Fibroblast of mammary gland (primary cell): ENCODE data around the gene COPS8.

ENCODE experiments used
- DNase-seq: peaks from one replicate; pipeline ENCODE4 v3.0.0-alpha.2; 2010; ENCODE audit warnings: low read depth
- H3K4me3 ChIP-seq: 2 replicates; pipeline ENCODE4 v1.5.1; 2011; ENCODE audit warnings: low read depth, mild to moderate bottlenecking, low read length, moderate library complexity; ENCODE audit not compliant: control insufficient read depth
- CTCF ChIP-seq: conservative IDR thresholded peaks from 2 replicates; pipeline ENCODE4 v1.5.1; 2011; ENCODE audit warnings: low read depth, low read length, inconsistent platforms; ENCODE audit not compliant: control insufficient read depth, insufficient read depth

Gene COPS8

GRCh38 chr2:237062585-237062984, 23.1 kb upstream of the COPS8 start:
- no peak overlapping the region for H3K4me3 ChIP-seq
- peak; percentile 18 for DNase-seq
- TF ChIP-seq CTCF = no peak

GRCh38 chr2:237064203-237065070, 21.3 kb upstream of the COPS8 start:
- no peak for TF ChIP-seq CTCF
- DNase-seq = no peak
- H3K4me3 ChIP-seq = no peak overlapping the region

DNA sequence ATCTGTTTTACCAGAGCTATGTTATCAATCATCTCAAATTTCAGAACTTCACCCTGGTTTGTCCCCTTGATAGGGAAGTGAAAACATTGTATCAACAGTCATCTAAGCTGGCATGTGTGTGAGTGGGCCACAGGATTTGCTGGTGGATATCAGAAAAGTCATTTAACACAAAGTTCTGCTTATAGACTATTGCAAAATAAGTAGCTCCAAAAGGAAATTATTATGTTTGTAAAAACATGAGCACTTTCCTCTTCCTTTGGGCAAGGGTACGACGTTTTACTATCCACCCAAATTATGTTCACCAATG, 20.7 kb upstream of the COPS8 start:
- DNase-seq = no peak
- H3K4me3 ChIP-seq = no peak overlapping the region
- TF ChIP-seq CTCF = no peak

- no peak for DNase-seq
- TF ChIP-seq CTCF = no peak
- no peak overlapping the region for H3K4me3 ChIP-seq
Measured at GRCh38 chr2:237066396-237066795, 19.3 kb upstream of the COPS8 start.

DNA sequence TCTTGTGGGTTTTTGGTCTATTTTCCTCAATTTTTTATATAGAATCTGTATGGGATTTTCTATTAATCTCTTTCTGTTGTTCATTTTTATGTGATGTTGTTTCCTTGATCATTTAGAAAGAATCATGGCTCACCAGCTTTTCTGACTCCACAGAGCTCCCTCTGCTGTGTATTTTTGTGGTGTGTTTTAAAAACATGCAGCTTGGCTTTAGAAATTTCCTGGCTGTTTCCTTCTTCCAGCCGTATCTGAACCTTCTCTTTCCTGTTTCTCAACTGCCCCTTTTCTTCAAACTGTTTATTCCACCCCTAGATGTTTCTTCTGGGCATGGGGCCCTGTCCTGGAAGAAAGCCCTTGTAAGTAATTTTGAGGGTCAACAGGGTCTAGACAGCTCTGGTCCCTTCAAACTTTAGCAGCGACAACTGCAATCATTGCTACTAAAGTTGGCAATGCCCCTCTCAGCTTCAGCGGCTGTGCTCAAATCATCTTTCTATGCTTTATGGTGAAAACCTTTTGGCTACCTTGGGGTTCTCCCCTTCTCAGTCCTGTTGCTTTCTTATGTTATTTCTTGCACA, 17.6 kb upstream of the COPS8 start:
- no peak for DNase-seq
- H3K4me3 ChIP-seq = no peak overlapping the region

DNA sequence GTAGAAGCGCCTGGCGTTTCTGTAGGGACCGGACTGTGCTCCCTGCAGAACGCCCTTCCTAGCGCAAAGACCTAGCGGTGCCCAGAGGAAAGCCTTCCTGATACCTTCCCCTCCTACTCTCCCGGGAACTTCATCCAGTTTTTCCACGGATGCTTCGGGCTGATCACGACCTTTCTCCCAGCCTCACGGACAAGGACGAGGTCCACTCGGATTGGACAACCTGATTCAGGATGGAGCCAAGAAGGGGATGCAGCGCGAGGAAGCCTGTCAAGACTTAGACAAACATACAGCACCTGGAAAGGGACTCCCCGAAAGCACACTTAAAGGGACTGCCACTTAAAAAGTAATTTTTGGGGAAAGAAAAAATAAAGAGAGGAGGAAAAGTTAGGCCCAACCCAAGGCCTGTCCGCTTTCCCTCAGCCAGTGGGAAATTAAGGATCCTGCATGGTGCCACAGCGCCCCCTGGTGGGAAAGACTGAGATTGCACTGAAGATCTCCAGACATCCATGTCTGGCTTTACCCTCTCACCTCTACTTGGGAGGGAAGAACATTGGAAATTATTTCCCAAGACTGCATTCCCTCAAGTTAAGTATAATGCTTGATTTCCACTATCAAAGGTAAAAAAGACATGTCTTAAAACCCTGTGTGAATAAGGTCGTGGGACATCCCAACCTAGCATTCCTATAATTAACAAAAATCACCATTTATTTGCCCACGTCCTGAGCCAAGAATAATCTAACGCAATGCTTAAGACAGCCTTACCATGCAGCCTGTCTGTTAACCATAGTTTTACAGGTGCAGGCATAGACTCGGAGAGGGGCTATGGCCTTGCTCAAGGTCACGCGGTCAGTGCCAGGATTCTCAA, 13.4 kb upstream of the COPS8 start:
- H3K4me3 ChIP-seq = no peak overlapping the region
- TF ChIP-seq CTCF = peak; percentile 99
- DNase-seq = peak; percentile 73

More for the DNA sequence above, 17.6 kb upstream of the COPS8 start:
- peak; percentile 7 for TF ChIP-seq CTCF
